Liver (tissue), 9 donors: ENCODE results near the gene PMS1. TPM values are rescaled to one million over a fixed set of nuclear protein-coding genes. Genes with fewer than 3 reads are reported as not detected.

Experiments used
- DNase-seq: peaks from one replicate; pipeline ENCODE4 v3.0.0-alpha.2; 2017; ENCODE audit warnings: low spot score
- H3K27ac ChIP-seq, 2 donors: one replicate each; pipeline ENCODE4 v1.7.0; 2013; ENCODE audit warnings: inconsistent platforms in 2 of 2, low read length in 2 of 2, control low read depth in 1 of 2, low read depth in 1 of 2, mild to moderate bottlenecking in 1 of 2
- H3K27me3 ChIP-seq, 4 donors: one replicate each; pipeline versions ENCODE4 v1.6.1 to v1.7.0; 2013; ENCODE audit warnings: low read length in 3 of 4, inconsistent platforms in 1 of 4, mild to moderate bottlenecking in 1 of 4, moderate library complexity in 1 of 4; ENCODE audit not compliant: control insufficient read depth in 4 of 4, insufficient read depth in 4 of 4
- H3K36me3 ChIP-seq, 4 donors: one replicate each; pipeline versions ENCODE4 v1.6.1 to v1.7.0; 2013; ENCODE audit warnings: low read length in 3 of 4, mild to moderate bottlenecking in 3 of 4, low read depth in 1 of 4, moderate library complexity in 1 of 4; ENCODE audit not compliant: control insufficient read depth in 4 of 4, insufficient read depth in 3 of 4
- H3K4me1 ChIP-seq, 4 donors: one replicate each; pipeline versions ENCODE4 v1.6.1 to v1.7.0; 2013; ENCODE audit warnings: low read length in 3 of 4, mild to moderate bottlenecking in 3 of 4, moderate library complexity in 1 of 4; ENCODE audit not compliant: control insufficient read depth in 4 of 4, insufficient read depth in 4 of 4
- H3K4me3 ChIP-seq, 3 donors: one replicate each; pipeline versions ENCODE4 v1.6.1 to v1.7.0; 2013; ENCODE audit warnings: low read length in 3 of 3, control low read depth in 1 of 3, low read depth in 1 of 3, mild to moderate bottlenecking in 1 of 3
- H3K9ac ChIP-seq, 2 donors: one replicate each; pipeline ENCODE4 v1.7.0; 2013; ENCODE audit warnings: low read length in 2 of 2, mild to moderate bottlenecking in 2 of 2, moderate library complexity in 2 of 2, control low read depth in 1 of 2, low read depth in 1 of 2
- H3K9me3 ChIP-seq, 4 donors: one replicate each; pipeline versions ENCODE4 v1.6.1 to v1.7.0; 2013; ENCODE audit warnings: low read length in 3 of 4; ENCODE audit not compliant: control insufficient read depth in 4 of 4
- EGR1 ChIP-seq, 2 donors: IDR thresholded peaks; 2 replicates each; pipeline ENCODE4 v1.6.1; 2016 to 2018; ENCODE audit warnings: antibody characterized with exemption in 2 of 2, low read depth in 2 of 2
- FOXA1 ChIP-seq: IDR thresholded peaks from 2 replicates; pipeline ENCODE4 v1.6.1; 2016; ENCODE audit warnings: antibody characterized with exemption
- FOXA2 ChIP-seq: IDR thresholded peaks from 2 replicates; pipeline ENCODE4 v1.6.1; 2016; ENCODE audit warnings: antibody characterized with exemption
- GABPA ChIP-seq, 2 donors: IDR thresholded peaks in 1 of 2; conservative IDR thresholded peaks in 1 of 2; 2 replicates each; pipeline ENCODE4 v1.6.1; 2016; ENCODE audit warnings: antibody characterized with exemption in 2 of 2, mild to moderate bottlenecking in 1 of 2, moderate library complexity in 1 of 2
- HNF4A ChIP-seq, 2 donors: conservative IDR thresholded peaks; 2 replicates each; pipeline ENCODE4 v1.6.1; 2016; ENCODE audit warnings: antibody characterized with exemption in 2 of 2, mild to moderate bottlenecking in 2 of 2
- HNF4G ChIP-seq: IDR thresholded peaks from 2 replicates; pipeline ENCODE4 v1.6.1; 2016; ENCODE audit warnings: antibody characterized with exemption
- JUND ChIP-seq, 2 donors: IDR thresholded peaks; 2 replicates each; pipeline ENCODE4 v1.6.1; 2016; ENCODE audit warnings: antibody characterized with exemption in 2 of 2
- NR2F2 ChIP-seq: IDR thresholded peaks from 2 replicates; pipeline ENCODE4 v1.6.1; 2016; ENCODE audit warnings: antibody characterized with exemption
- RAD21 ChIP-seq, 2 donors: IDR thresholded peaks; 2 replicates each; pipeline ENCODE4 v1.6.1; 2016; ENCODE audit warnings: antibody characterized with exemption in 2 of 2, mild to moderate bottlenecking in 2 of 2
- RXRA ChIP-seq, 2 donors: IDR thresholded peaks; 2 replicates each; pipeline ENCODE4 v1.6.1; 2017 to 2018; ENCODE audit warnings: antibody characterized with exemption in 2 of 2, mild to moderate bottlenecking in 1 of 2
- SP1 ChIP-seq: IDR thresholded peaks from 2 replicates; pipeline ENCODE4 v1.6.1; 2018; ENCODE audit warnings: antibody characterized with exemption, mild to moderate bottlenecking
- TAF1 ChIP-seq: conservative IDR thresholded peaks from 2 replicates; pipeline ENCODE4 v1.6.1; 2016; ENCODE audit warnings: antibody characterized with exemption, mild to moderate bottlenecking
- YY1 ChIP-seq: IDR thresholded peaks from 2 replicates; pipeline ENCODE4 v1.6.1; 2016; ENCODE audit warnings: antibody characterized with exemption, mild to moderate bottlenecking
- WGBS: extraction: QIAGEN DNeasy Blood & Tissue Kit; methylation state at CpG from one replicate; pipeline ENCODE4 v1.1.7; 2013; 5-methylcytosine and 5-hydroxymethylcytosine counted together
- polyA plus RNA-seq, 2 donors: library from polyadenylated mRNA; stranded (reverse) in 1 of 2; unstranded in 1 of 2; fragments of 200-250 nt in 1 of 2; fragments of >200 nt in 1 of 2; fragmentation: Nextera tagmentation in 1 of 2; extraction: Ambion mirVana in 1 of 2; gene quantifications; one replicate each; pipeline versions ENCODE4 v1.2.1 to v1.2.3, GENCODE V29; 2013 to 2015
- total RNA-seq, 2 donors: library from RNA; depleted of rRNA; stranded (reverse); fragments of >200 nt; gene quantifications; one replicate each; pipeline ENCODE4 v1.2.3, GENCODE V29; 2014
- TF ChIP-seq, protein P1 (sequence below): IDR thresholded peaks from 2 replicates; pipeline ENCODE4 v1.6.1; 2016; ENCODE audit warnings: antibody characterized with exemption, mild to moderate bottlenecking
- TF ChIP-seq, protein P2 (sequence below): IDR thresholded peaks from 2 replicates; pipeline ENCODE4 v1.6.1; 2016; ENCODE audit warnings: antibody characterized with exemption
- TF ChIP-seq, protein P3 (sequence below): IDR thresholded peaks from 2 replicates; pipeline ENCODE4 v1.6.1; 2016; ENCODE audit warnings: antibody characterized with exemption
- TF ChIP-seq, protein P4 (sequence below): IDR thresholded peaks from 2 replicates; pipeline ENCODE4 v1.6.1; 2016; ENCODE audit warnings: antibody characterized with exemption
- TF ChIP-seq, protein P5 (sequence below): fragments of 150-350 bp; IDR thresholded peaks from 2 replicates; pipeline ENCODE4 v1.5.1; 2017; ENCODE audit warnings: improper control_type of control experiment, low read depth, low read length; ENCODE audit not compliant: missing input control
- donor health status: healthy.
- donor health status: healthy.
- donor health status: healthy.
- donor health status: healthy.
- donor health status: healthy.

PMS1 gene
- total and polyA plus RNA-seq, 4 donors = 3.0 to 19.2 (median 8.7) TPM

DNA sequence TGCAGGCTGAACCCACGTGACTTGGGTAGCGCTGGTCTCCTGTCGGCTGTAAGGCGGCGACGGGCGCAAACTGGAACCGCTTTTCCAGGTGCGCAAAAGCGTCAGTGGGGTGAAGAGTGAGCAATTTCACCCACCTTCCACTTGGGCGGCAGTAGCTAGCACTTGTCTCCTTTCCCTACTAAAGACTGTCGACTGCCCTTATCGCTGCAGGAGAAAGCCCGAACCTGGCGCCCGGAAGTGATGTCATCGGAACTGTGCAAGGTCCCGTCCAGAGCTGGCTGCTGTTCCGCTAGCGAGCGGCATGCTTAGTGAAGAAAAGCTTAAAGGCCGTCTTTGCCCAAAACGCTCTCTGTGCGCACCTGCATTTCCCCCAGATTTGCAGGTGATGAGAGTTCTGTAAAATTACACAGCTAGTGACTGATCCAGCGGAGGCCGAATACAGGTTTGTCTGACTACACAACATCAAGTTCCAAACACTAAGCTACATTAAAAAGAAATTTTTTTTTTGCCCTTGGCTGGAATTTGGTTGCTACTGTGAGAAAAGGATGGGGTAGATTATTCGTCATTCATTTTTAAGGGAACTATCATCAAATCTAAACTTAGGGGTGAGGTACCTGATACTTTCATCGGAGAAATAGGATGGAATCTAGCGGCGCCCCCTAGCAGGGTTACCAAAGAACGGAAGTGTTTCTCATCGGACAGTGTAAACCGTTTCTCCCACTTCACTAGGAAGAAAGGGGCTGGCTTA lies 21.5 kb upstream of the PMS1 start, which contains the start of gene OSGEPL1:
OSGEPL1 (minus strand) TSS at position 242 of the 748 bp plus-strand sequence. CDS start 1,152 bp downstream, outside the sequence.
- DNase-seq = peak; percentile 93
- H3K9ac ChIP-seq = peak within 1 kb of the TSS; percentile 89 to 97
- TF ChIP-seq, protein P1, sequence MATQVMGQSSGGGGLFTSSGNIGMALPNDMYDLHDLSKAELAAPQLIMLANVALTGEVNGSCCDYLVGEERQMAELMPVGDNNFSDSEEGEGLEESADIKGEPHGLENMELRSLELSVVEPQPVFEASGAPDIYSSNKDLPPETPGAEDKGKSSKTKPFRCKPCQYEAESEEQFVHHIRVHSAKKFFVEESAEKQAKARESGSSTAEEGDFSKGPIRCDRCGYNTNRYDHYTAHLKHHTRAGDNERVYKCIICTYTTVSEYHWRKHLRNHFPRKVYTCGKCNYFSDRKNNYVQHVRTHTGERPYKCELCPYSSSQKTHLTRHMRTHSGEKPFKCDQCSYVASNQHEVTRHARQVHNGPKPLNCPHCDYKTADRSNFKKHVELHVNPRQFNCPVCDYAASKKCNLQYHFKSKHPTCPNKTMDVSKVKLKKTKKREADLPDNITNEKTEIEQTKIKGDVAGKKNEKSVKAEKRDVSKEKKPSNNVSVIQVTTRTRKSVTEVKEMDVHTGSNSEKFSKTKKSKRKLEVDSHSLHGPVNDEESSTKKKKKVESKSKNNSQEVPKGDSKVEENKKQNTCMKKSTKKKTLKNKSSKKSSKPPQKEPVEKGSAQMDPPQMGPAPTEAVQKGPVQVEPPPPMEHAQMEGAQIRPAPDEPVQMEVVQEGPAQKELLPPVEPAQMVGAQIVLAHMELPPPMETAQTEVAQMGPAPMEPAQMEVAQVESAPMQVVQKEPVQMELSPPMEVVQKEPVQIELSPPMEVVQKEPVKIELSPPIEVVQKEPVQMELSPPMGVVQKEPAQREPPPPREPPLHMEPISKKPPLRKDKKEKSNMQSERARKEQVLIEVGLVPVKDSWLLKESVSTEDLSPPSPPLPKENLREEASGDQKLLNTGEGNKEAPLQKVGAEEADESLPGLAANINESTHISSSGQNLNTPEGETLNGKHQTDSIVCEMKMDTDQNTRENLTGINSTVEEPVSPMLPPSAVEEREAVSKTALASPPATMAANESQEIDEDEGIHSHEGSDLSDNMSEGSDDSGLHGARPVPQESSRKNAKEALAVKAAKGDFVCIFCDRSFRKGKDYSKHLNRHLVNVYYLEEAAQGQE = peak; percentile 28
- TF ChIP-seq EGR1 (IDR thresholded peaks at IDR 0.05; ENCODE audit: low read depth in 2 of 2) = no peak
- no peak for TF ChIP-seq HNF4G
- peak; percentile 91 to 94 for TF ChIP-seq GABPA (IDR thresholded peaks at IDR 0.05 in 1 of 2, conservative IDR thresholded peaks at IDR 0.05 in 1 of 2)
- TF ChIP-seq, protein P2, sequence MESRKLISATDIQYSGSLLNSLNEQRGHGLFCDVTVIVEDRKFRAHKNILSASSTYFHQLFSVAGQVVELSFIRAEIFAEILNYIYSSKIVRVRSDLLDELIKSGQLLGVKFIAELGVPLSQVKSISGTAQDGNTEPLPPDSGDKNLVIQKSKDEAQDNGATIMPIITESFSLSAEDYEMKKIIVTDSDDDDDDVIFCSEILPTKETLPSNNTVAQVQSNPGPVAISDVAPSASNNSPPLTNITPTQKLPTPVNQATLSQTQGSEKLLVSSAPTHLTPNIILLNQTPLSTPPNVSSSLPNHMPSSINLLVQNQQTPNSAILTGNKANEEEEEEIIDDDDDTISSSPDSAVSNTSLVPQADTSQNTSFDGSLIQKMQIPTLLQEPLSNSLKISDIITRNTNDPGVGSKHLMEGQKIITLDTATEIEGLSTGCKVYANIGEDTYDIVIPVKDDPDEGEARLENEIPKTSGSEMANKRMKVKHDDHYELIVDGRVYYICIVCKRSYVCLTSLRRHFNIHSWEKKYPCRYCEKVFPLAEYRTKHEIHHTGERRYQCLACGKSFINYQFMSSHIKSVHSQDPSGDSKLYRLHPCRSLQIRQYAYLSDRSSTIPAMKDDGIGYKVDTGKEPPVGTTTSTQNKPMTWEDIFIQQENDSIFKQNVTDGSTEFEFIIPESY = no peak
- no peak for TF ChIP-seq RXRA (IDR thresholded peaks at IDR 0.05)
- TF ChIP-seq, protein P3, sequence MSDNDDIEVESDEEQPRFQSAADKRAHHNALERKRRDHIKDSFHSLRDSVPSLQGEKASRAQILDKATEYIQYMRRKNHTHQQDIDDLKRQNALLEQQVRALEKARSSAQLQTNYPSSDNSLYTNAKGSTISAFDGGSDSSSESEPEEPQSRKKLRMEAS = peak; percentile 21
- TF ChIP-seq SP1 = peak; percentile 32
- peak; percentile 74 for TF ChIP-seq TAF1
- TF ChIP-seq FOXA1 = no peak
- no peak for TF ChIP-seq NR2F2
- peak; percentile 60 to 79 for TF ChIP-seq JUND (IDR thresholded peaks at IDR 0.05)
- peak in 1 of 2 donors; percentile 7 for TF ChIP-seq RAD21 (IDR thresholded peaks at IDR 0.05)
- no peak for TF ChIP-seq FOXA2
- TF ChIP-seq HNF4A (conservative IDR thresholded peaks at IDR 0.05) = peak; percentile 7 to 29
- peak; percentile 50 for TF ChIP-seq YY1
- TF ChIP-seq, protein P4, sequence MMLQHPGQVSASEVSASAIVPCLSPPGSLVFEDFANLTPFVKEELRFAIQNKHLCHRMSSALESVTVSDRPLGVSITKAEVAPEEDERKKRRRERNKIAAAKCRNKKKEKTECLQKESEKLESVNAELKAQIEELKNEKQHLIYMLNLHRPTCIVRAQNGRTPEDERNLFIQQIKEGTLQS = peak; percentile 18
- TF ChIP-seq, protein P5, sequence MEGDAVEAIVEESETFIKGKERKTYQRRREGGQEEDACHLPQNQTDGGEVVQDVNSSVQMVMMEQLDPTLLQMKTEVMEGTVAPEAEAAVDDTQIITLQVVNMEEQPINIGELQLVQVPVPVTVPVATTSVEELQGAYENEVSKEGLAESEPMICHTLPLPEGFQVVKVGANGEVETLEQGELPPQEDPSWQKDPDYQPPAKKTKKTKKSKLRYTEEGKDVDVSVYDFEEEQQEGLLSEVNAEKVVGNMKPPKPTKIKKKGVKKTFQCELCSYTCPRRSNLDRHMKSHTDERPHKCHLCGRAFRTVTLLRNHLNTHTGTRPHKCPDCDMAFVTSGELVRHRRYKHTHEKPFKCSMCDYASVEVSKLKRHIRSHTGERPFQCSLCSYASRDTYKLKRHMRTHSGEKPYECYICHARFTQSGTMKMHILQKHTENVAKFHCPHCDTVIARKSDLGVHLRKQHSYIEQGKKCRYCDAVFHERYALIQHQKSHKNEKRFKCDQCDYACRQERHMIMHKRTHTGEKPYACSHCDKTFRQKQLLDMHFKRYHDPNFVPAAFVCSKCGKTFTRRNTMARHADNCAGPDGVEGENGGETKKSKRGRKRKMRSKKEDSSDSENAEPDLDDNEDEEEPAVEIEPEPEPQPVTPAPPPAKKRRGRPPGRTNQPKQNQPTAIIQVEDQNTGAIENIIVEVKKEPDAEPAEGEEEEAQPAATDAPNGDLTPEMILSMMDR = peak; percentile 25
- peaks cover 0 to 17% (median 15%) of the 10 kb centered on the region in 4 donors for H3K4me1 ChIP-seq
- peaks cover 0 to 7% (median 0%) of the 10 kb centered on the region in 4 donors for H3K36me3 ChIP-seq
- peak within 1 kb of the TSS; percentile 92 to 95 for H3K27ac ChIP-seq
- WGBS = under 1% methylated on average over 33 of the region's 33 CpGs
- H3K4me3 ChIP-seq = peak within 1 kb of the TSS; percentile 72 to 99 (median 98)
- no peaks in the 10 kb centered on the region for H3K9me3 ChIP-seq
- H3K27me3 ChIP-seq = no peaks in the 10 kb centered on the region
